Testis (tissue), 2 donors: ENCODE results near the gene MACROD2.

Source experiments
- CTCF ChIP-seq, 3 experiments: fragments of 450-650 bp in 2 of 3; fragments of 200-600 bp in 1 of 3; sonication (generic) in 1 of 3; IDR thresholded peaks; one replicate each; pipeline ENCODE4 v1.5.1; 2016 to 2019; ENCODE audit warnings: antibody characterized with exemption in 3 of 3, mild to moderate bottlenecking in 2 of 3, moderate library complexity in 1 of 3
- POLR2A ChIP-seq: fragments of 450-650 bp; IDR thresholded peaks from one replicate; pipeline ENCODE4 v1.6.1; 2017; ENCODE audit warnings: antibody characterized with exemption, mild to moderate bottlenecking, moderate library complexity

- TF ChIP-seq CTCF (IDR thresholded peaks at IDR 0.05) (no peak), POLR2A (no peak)
These were observed 147.8 kb downstream of the MACROD2 start for GRCh38 chr20:14142964-14143627.
